IMR-90 (cell line): ENCODE data around the gene RPL10A. TPM values are rescaled to one million over a fixed set of nuclear protein-coding genes. Genes with fewer than 3 reads are reported as not detected.

ENCODE experiments used
- ATAC-seq: fragments of 200-7000 bp; cut with Tn5 transposase; 2 replicates; pipeline ENCODE4 v1.9.1; 2020; ENCODE audit warnings: low read depth, mild to moderate bottlenecking, moderate library complexity
- BruUV-seq: library from RNA; stranded (reverse); fragments of 400-500 nt; replicated peaks from 2 replicates; lab custom pipeline; 2021; lab: Mats Ljungman, UMichigan
- CTCF ChIA-PET: fragments of 300-600 bp; formaldehyde crosslinking; extraction: SDS; loops from one replicate; lab custom pipeline; 2021; ENCODE audit warnings: antibody characterized with exemption; lab: Yijun Ruan, JAX
- POLR2A ChIA-PET: fragments of 300-600 bp; sonication (Branson Sonifier 250); formaldehyde crosslinking; loops from one replicate; lab custom pipeline; 2022; ENCODE audit warnings: antibody characterized with exemption; ENCODE audit not compliant: unreplicated experiment; lab: Charles Lee
- DNase-seq: peaks from one replicate; pipeline ENCODE4 v3.0.0; 2013
- H2AFZ ChIP-seq: replicated peaks from 2 replicates; pipeline ENCODE3; 2013; ENCODE audit warnings: low read length, mild to moderate bottlenecking; ENCODE audit not compliant: poor library complexity
- H2AK5ac ChIP-seq: 2 replicates; pipeline ENCODE4 v1.6.1; 2013; ENCODE audit warnings: low read depth, low read length, inconsistent platforms
- H2AK9ac ChIP-seq: replicated peaks from 2 replicates; pipeline ENCODE3; 2013; ENCODE audit warnings: mild to moderate bottlenecking, low read depth, low read length, moderate library complexity; ENCODE audit not compliant: poor library complexity
- H2BK120ac ChIP-seq: 2 replicates; pipeline ENCODE4 v1.6.1; 2013; ENCODE audit warnings: low read depth, low read length, inconsistent platforms
- H2BK15ac ChIP-seq: 3 replicates; pipeline ENCODE4 v1.6.1; 2013; ENCODE audit warnings: low read depth, low read length, inconsistent platforms
- H2BK20ac ChIP-seq: 2 replicates; pipeline ENCODE4 v1.6.1; 2013; ENCODE audit warnings: low read depth, mild to moderate bottlenecking, inconsistent platforms, low read length, moderate library complexity
- H2BK5ac ChIP-seq: 2 replicates; pipeline ENCODE4 v1.6.1; 2013; ENCODE audit warnings: mild to moderate bottlenecking, low read depth, low read length, inconsistent platforms; ENCODE audit not compliant: poor library complexity, severe bottlenecking
- H3K14ac ChIP-seq: replicated peaks from 2 replicates; pipeline ENCODE4 v1.6.1; 2013; ENCODE audit warnings: low read depth, low read length, inconsistent platforms
- H3K18ac ChIP-seq: 2 replicates; pipeline ENCODE4 v1.6.1; 2013; ENCODE audit warnings: low read depth, low read length, control low read depth
- H3K23ac ChIP-seq: 2 replicates; pipeline ENCODE4 v1.6.1; 2013; ENCODE audit warnings: low read depth, low read length, inconsistent platforms
- H3K27ac ChIP-seq: 2 replicates; pipeline ENCODE4 v1.5.1; 2013; ENCODE audit warnings: mild to moderate bottlenecking, control low read depth, low read length; ENCODE audit not compliant: insufficient read depth
- H3K27me3 ChIP-seq: 2 replicates; pipeline ENCODE4 v1.6.1; 2013; ENCODE audit warnings: low read length; ENCODE audit not compliant: control insufficient read depth, insufficient read depth
- H3K36me3 ChIP-seq: 2 replicates; pipeline ENCODE4 v1.6.1; 2013; ENCODE audit warnings: low read length, mixed read lengths; ENCODE audit not compliant: control insufficient read depth, insufficient read depth
- H3K4ac ChIP-seq: 2 replicates; pipeline ENCODE4 v1.6.1; 2013; ENCODE audit warnings: low read depth, low read length, inconsistent platforms
- H3K4me1 ChIP-seq: 2 replicates; pipeline ENCODE4 v1.6.1; 2013; ENCODE audit warnings: low read length, mixed read lengths; ENCODE audit not compliant: control insufficient read depth, insufficient read depth
- H3K4me2 ChIP-seq: 2 replicates; pipeline ENCODE4 v1.6.1; 2013; ENCODE audit warnings: low read depth, mild to moderate bottlenecking, control low read depth, low read length, moderate library complexity
- H3K4me3 ChIP-seq: 2 replicates; pipeline ENCODE4 v1.5.1; 2013; ENCODE audit warnings: low read depth, mild to moderate bottlenecking, control low read depth, low read length, moderate library complexity; ENCODE audit not compliant: insufficient read depth
- H3K56ac ChIP-seq: 2 replicates; pipeline ENCODE4 v1.6.1; 2013; ENCODE audit warnings: low read length, inconsistent platforms; ENCODE audit not compliant: insufficient read depth; ENCODE audit errors: extremely low read depth
- H3K79me1 ChIP-seq, 2 experiments: 2 replicates each; pipeline ENCODE4 v1.6.1; 2013; ENCODE audit warnings: low read length in 2 of 2, inconsistent platforms in 1 of 2, low read depth in 1 of 2
- H3K9ac ChIP-seq: 2 replicates; pipeline ENCODE4 v1.6.1; 2013; ENCODE audit warnings: low read depth, low read length, control low read depth
- H3K9me1 ChIP-seq: 2 replicates; pipeline ENCODE4 v1.6.1; 2013; ENCODE audit warnings: low read length, inconsistent platforms; ENCODE audit not compliant: insufficient read depth
- H3K9me3 ChIP-seq: 2 replicates; pipeline ENCODE4 v1.6.1; 2013; ENCODE audit warnings: low read length; ENCODE audit not compliant: control insufficient read depth, insufficient read depth
- H4K20me1 ChIP-seq: 2 replicates; pipeline ENCODE4 v1.6.1; 2013; ENCODE audit warnings: low read length, inconsistent platforms; ENCODE audit not compliant: insufficient read depth
- H4K5ac ChIP-seq: 2 replicates; pipeline ENCODE4 v1.6.1; 2013; ENCODE audit warnings: mild to moderate bottlenecking, low read depth, low read length, control low read depth
- H4K8ac ChIP-seq, 2 experiments: 2 replicates each; pipeline ENCODE4 v1.6.1; 2013; ENCODE audit warnings: low read depth in 2 of 2, low read length in 2 of 2, control low read depth in 1 of 2, inconsistent platforms in 1 of 2
- H4K91ac ChIP-seq: 2 replicates; pipeline ENCODE4 v1.6.1; 2013; ENCODE audit warnings: low read depth, low read length, inconsistent platforms; ENCODE audit not compliant: insufficient read depth
- BHLHE40 ChIP-seq: fragments of 150-350 bp; IDR thresholded peaks from 2 replicates; pipeline ENCODE4 v1.6.1; 2016; ENCODE audit warnings: mild to moderate bottlenecking, low read depth, low read length
- CEBPB ChIP-seq: IDR thresholded peaks from 2 replicates; pipeline ENCODE4 v1.6.1; 2012; ENCODE audit warnings: low read depth, low read length, improper control_type of control experiment
- CHD1 ChIP-seq: IDR thresholded peaks from 2 replicates; pipeline ENCODE4 v1.6.1; 2012; ENCODE audit warnings: low read depth, low read length, improper control_type of control experiment
- CTCF ChIP-seq: conservative IDR thresholded peaks from 2 replicates; pipeline ENCODE4 v1.5.1; 2012; ENCODE audit warnings: mild to moderate bottlenecking, low read depth, low read length, improper control_type of control experiment
- ELK1 ChIP-seq: fragments of 150-350 bp; IDR thresholded peaks from 2 replicates; pipeline ENCODE4 v1.6.1; 2016; ENCODE audit warnings: low read depth, mild to moderate bottlenecking, low read length, moderate library complexity, borderline replicate concordance
- FOS ChIP-seq: fragments of 150-350 bp; IDR thresholded peaks from 2 replicates; pipeline ENCODE4 v1.6.1; 2016; ENCODE audit warnings: low read depth, low read length
- MAFK ChIP-seq: IDR thresholded peaks from 2 replicates; pipeline ENCODE4 v1.6.1; 2012; ENCODE audit warnings: low read depth, low read length, improper control_type of control experiment
- MAZ ChIP-seq: IDR thresholded peaks from 2 replicates; pipeline ENCODE4 v1.6.1; 2012; ENCODE audit warnings: low read depth, mild to moderate bottlenecking, low read length, improper control_type of control experiment, moderate library complexity, borderline replicate concordance
- MXI1 ChIP-seq: IDR thresholded peaks from 2 replicates; pipeline ENCODE4 v1.6.1; 2012; ENCODE audit warnings: low read depth, mild to moderate bottlenecking, low read length, moderate library complexity, borderline replicate concordance
- NFE2L2 ChIP-seq: fragments of 150-350 bp; IDR thresholded peaks from 2 replicates; pipeline ENCODE4 v1.6.1; 2016; ENCODE audit warnings: low read depth, mild to moderate bottlenecking, low read length
- POLR2A ChIP-seq: IDR thresholded peaks from 2 replicates; pipeline ENCODE4 v1.6.1; 2012; ENCODE audit warnings: mild to moderate bottlenecking, low read depth, low read length
- RAD21 ChIP-seq: IDR thresholded peaks from 2 replicates; pipeline ENCODE4 v1.6.1; 2012; ENCODE audit warnings: low read length, improper control_type of control experiment
- RCOR1 ChIP-seq: IDR thresholded peaks from 2 replicates; pipeline ENCODE4 v1.6.1; 2012; ENCODE audit warnings: mild to moderate bottlenecking, low read length, improper control_type of control experiment; ENCODE audit not compliant: insufficient replicate concordance
- RFX5 ChIP-seq: IDR thresholded peaks from 2 replicates; pipeline ENCODE4 v1.8.0; 2012; ENCODE audit warnings: low read depth, mild to moderate bottlenecking, low read length, moderate library complexity
- SMC3 ChIP-seq: fragments of 150-350 bp; IDR thresholded peaks from 2 replicates; pipeline ENCODE4 v1.6.1; 2016; ENCODE audit warnings: low read depth, mild to moderate bottlenecking, antibody characterized with exemption, low read length, moderate library complexity
- USF2 ChIP-seq: fragments of 150-350 bp; IDR thresholded peaks from 2 replicates; pipeline ENCODE4 v1.6.1; 2017; ENCODE audit warnings: mild to moderate bottlenecking, antibody characterized with exemption, low read length, low read depth
- WGBS, 2 experiments: methylation state at CpG; one replicate each; pipeline versions ENCODE4 v1.1.5 to v1.1.7; 2013; ENCODE audit warnings: missing lambda C conversion rate in 2 of 2; ENCODE audit not compliant: insufficient read length in 1 of 2; ENCODE audit errors: extremely low coverage in 2 of 2; 5-methylcytosine and 5-hydroxymethylcytosine counted together
- dilution Hi-C: fragments of 300-500 bp; cut with HindIII; formaldehyde crosslinking; loops from one replicate; pipeline ENCODE4 v1.14.3; 2018; ENCODE audit warnings: low sequenced_read_pairs; ENCODE audit not compliant: unreplicated experiment
- in situ Hi-C: fragments of 300-500 bp; cut with MboI; formaldehyde crosslinking; loops from 3 replicates; pipeline ENCODE4 v1.14.3; 2019; ENCODE audit warnings: low sequenced_read_pairs, inconsistent platforms, mixed read lengths
- intact Hi-C: fragments of 100-400 bp; cut with micrococcal nuclease; formaldehyde crosslinking; loops from 2 replicates; pipeline ENCODE4 v1.10.0; 2022
- polyA plus RNA-seq, 3 experiments: library from polyadenylated mRNA; depleted of rRNA; stranded (reverse); fragments of >200 nt; gene quantifications; 2 replicates each; pipeline ENCODE4 v1.2.3, GENCODE V29; 2012; ENCODE audit warnings: low replicate concordance in 1 of 3
- total RNA-seq: library from RNA; depleted of rRNA; stranded (reverse); fragments of >200 nt; gene quantifications from 2 replicates; pipeline ENCODE4 v1.2.3, GENCODE V29; 2012

Gene RPL10A
- total and polyA plus RNA-seq, 2 of the 4 experiments (the other 2 are of a cell fraction), result 2,310 to 3,153 TPM

GRCh38 chr6:35516712-35517111 is 48.5 kb downstream of the RPL10A start:
- Histone ChIP-seq H3K9me1 (no peaks in the 10 kb centered on the region), H4K20me1 (no peaks in the 10 kb centered on the region), H3K4ac (no peak overlapping the region), H3K36me3 (no peaks in the 10 kb centered on the region), H2AK5ac (no peak overlapping the region), H2BK5ac (no peak overlapping the region), H4K91ac (no peak overlapping the region), H3K27me3 (peaks cover 27% of the 10 kb centered on the region), H3K79me1 (no peaks in the 10 kb centered on the region), H3K23ac (no peak overlapping the region), H3K14ac (no peak overlapping the region), H4K5ac (no peak overlapping the region), H2BK120ac (no peak overlapping the region), H2AK9ac (no peak overlapping the region), H2AFZ (no peak overlapping the region), H3K18ac (no peak overlapping the region), H2BK15ac (no peak overlapping the region), H3K4me1 (no peaks in the 10 kb centered on the region), H3K4me2 (no peak overlapping the region), H4K8ac (no peak overlapping the region), H3K4me3 (no peak overlapping the region), H3K27ac (no peak overlapping the region), H3K56ac (no peak overlapping the region), H2BK20ac (no peak overlapping the region), H3K9ac (no peak overlapping the region), H3K9me3 (no peaks in the 10 kb centered on the region)
- intact Hi-C loops, result no loop called here
- WGBS, 2 experiments, result 80% methylated on average over 1 of the region's 6 CpGs; no CpG with 5 or more reads in 1 of the 2 experiments
- BruUV-seq, result no TSS peak
- ChIA-PET POLR2A (no interaction called here), CTCF (no interaction called here)
- ATAC-seq (no peak), DNase-seq (no peak)
- dilution Hi-C loops, result no loop called here
- TF ChIP-seq RCOR1 (no peak), NFE2L2 (no peak), CTCF (no peak), MAFK (no peak), CHD1 (no peak), MAZ (no peak), SMC3 (no peak), USF2 (no peak), BHLHE40 (no peak), CEBPB (no peak), MXI1 (no peak), POLR2A (no peak), RAD21 (no peak), FOS (no peak), ELK1 (no peak), RFX5 (no peak)
- in situ Hi-C loops, result no loop called here
